K562 (cell line): ENCODE results near the gene PRDM16. TPM values are rescaled to one million over a fixed set of nuclear protein-coding genes. Genes with fewer than 3 reads are reported as not detected.

Experiments
- ATAC-seq: fragments of 200-7000 bp; cut with Tn5 transposase; 3 replicates; pipeline ENCODE4 v1.9.1; 2020; ENCODE audit warnings: moderate library complexity
- BruUV-seq: library from RNA; stranded (reverse); fragments of 400-500 nt; replicated peaks from 2 replicates; lab custom pipeline; 2021; lab: Mats Ljungman, UMichigan
- CTCF ChIA-PET: fragments of 300-600 bp; formaldehyde crosslinking; extraction: SDS; loops from one replicate; lab custom pipeline; 2021; ENCODE audit warnings: low intra/inter-chr PET ratio; lab: Yijun Ruan, JAX
- POLR2A ChIA-PET: fragments of 300-600, 350-650 bp; sonication (Branson Sonifier 250); formaldehyde crosslinking; extraction: SDS; loops from one replicate; lab custom pipeline; 2021; ENCODE audit warnings: antibody characterized with exemption, inconsistent platforms; lab: Yijun Ruan, JAX
- DNase-seq, 4 experiments: peaks; one replicate each; pipeline versions ENCODE4 v3.0.0 to v3.0.0-alpha.2; 2011 to 2018; ENCODE audit warnings: low spot score in 3 of 4, mixed read lengths in 3 of 4; ENCODE audit errors: extremely low read depth in 1 of 4
- FAIRE-seq: peaks from 2 replicates; lab custom pipeline; 2011; peaks lifted over from hg19 to GRCh38; lab: Jason Lieb, UNC
- H2AFZ ChIP-seq: 2 replicates; pipeline ENCODE4 v1.6.0; 2011; ENCODE audit warnings: low read depth, low read length, control low read depth, inconsistent platforms
- H3K27ac ChIP-seq: fragments of 200-600 bp; 3 replicates; pipeline ENCODE4 v1.8.0; 2011; ENCODE audit warnings: low read depth, mild to moderate bottlenecking, control low read depth, inconsistent platforms, low read length, moderate library complexity, mixed read lengths; ENCODE audit errors: extremely low read depth
- H3K27me3 ChIP-seq, 2 experiments: fragments of 300-600 bp in 1 of 2; 2 replicates in 1 of 2; 3 replicates in 1 of 2; pipeline versions ENCODE4 v1.6.0 to v1.8.0; 2011; ENCODE audit warnings: inconsistent platforms in 2 of 2, low read length in 2 of 2, mild to moderate bottlenecking in 1 of 2, mixed read lengths in 1 of 2, moderate library complexity in 1 of 2; ENCODE audit not compliant: control insufficient read depth in 2 of 2, insufficient read depth in 2 of 2
- H3K36me3 ChIP-seq: fragments of 300-600 bp; 3 replicates; pipeline ENCODE4 v1.8.0; 2011; ENCODE audit warnings: mild to moderate bottlenecking, low read length, inconsistent platforms; ENCODE audit not compliant: control insufficient read depth, insufficient read depth
- H3K4me1 ChIP-seq, 2 experiments: fragments of 200-600 bp in 1 of 2; replicated peaks in 1 of 2; 2 replicates in 1 of 2; 3 replicates in 1 of 2; pipeline versions ENCODE4 v1.5.1 to v1.8.0; 2011; ENCODE audit warnings: inconsistent platforms in 2 of 2, low read length in 2 of 2, mild to moderate bottlenecking in 1 of 2, mixed read lengths in 1 of 2, moderate library complexity in 1 of 2; ENCODE audit not compliant: control insufficient read depth in 2 of 2, insufficient read depth in 2 of 2
- H3K4me2 ChIP-seq: 2 replicates; pipeline ENCODE4 v1.6.1; 2011; ENCODE audit warnings: low read length, control low read depth, inconsistent platforms, mixed read lengths; ENCODE audit not compliant: insufficient read depth
- H3K4me3 ChIP-seq: fragments of 200-600 bp; sonication (generic), shearing (Covaris generic); 2 replicates; pipeline ENCODE4 v1.5.1; 2016; ENCODE audit warnings: control low read depth, inconsistent platforms
- H3K79me2 ChIP-seq: fragments of 200-600 bp; 3 replicates; pipeline ENCODE4 v1.8.0; 2011; ENCODE audit warnings: low read length, inconsistent platforms; ENCODE audit not compliant: control insufficient read depth, insufficient read depth
- H3K9ac ChIP-seq, 2 experiments: 2 replicates each; pipeline versions ENCODE4 v1.6.0 to v1.6.1; 2011; ENCODE audit warnings: low read depth in 2 of 2, low read length in 2 of 2, control low read depth in 1 of 2, inconsistent platforms in 1 of 2, mild to moderate bottlenecking in 1 of 2, mixed read lengths in 1 of 2; ENCODE audit not compliant: insufficient read depth in 1 of 2
- H3K9me1 ChIP-seq: one replicate; pipeline ENCODE4 v1.6.0; 2011; ENCODE audit warnings: inconsistent platforms, mild to moderate bottlenecking, low read length, moderate library complexity; ENCODE audit not compliant: control insufficient read depth, insufficient read depth
- H3K9me3 ChIP-seq: replicated peaks from 2 replicates; pipeline ENCODE4 v1.5.1; 2011; ENCODE audit warnings: low read depth, low read length, inconsistent platforms; ENCODE audit not compliant: control insufficient read depth, insufficient read depth
- H4K20me1 ChIP-seq: replicated peaks from 2 replicates; pipeline ENCODE4 v1.6.1; 2011; ENCODE audit warnings: low read length, inconsistent platforms, mixed read lengths; ENCODE audit not compliant: control insufficient read depth, insufficient read depth
- E2F3 ChIP-seq: fragments of 250-450 bp; sonication (Bioruptor Pico); IDR thresholded peaks from 2 replicates; pipeline ENCODE4 v1.4.0; 2020; ENCODE audit warnings: mild to moderate bottlenecking
- KDM5B ChIP-seq: fragments of 200-600 bp; sonication (generic); IDR thresholded peaks from 2 replicates; pipeline ENCODE4 v1.6.1; 2012; ENCODE audit warnings: low read depth, mild to moderate bottlenecking, moderate library complexity, low read length, control low read depth, inconsistent platforms; ENCODE audit not compliant: insufficient replicate concordance
- SAFB2 ChIP-seq: fragments of 200-400 bp; formaldehyde crosslinking; IDR thresholded peaks from 2 replicates; pipeline ENCODE4 v1.6.1; 2018; ENCODE audit warnings: borderline replicate concordance, low read length, low read depth, moderate library complexity; ENCODE audit not compliant: severe bottlenecking
- ZBTB5 ChIP-seq: fragments of 450-650 bp; IDR thresholded peaks from 2 replicates; pipeline ENCODE4 v1.6.1; 2017; ENCODE audit warnings: antibody characterized with exemption
- ZEB2 ChIP-seq: fragments of 450-650 bp; IDR thresholded peaks from 2 replicates; pipeline ENCODE4 v1.6.1; 2016
- ZNF175 ChIP-seq: fragments of 200-800 bp; sonication (Bioruptor generic); IDR thresholded peaks from 2 replicates; pipeline ENCODE4 v1.6.1; 2016; ENCODE audit warnings: low read depth, mild to moderate bottlenecking, missing genetic modification characterization, missing compliant biosample characterization
- WGBS: fragments of 100-300 bp; shearing (Covaris generic); methylation state at CpG from one replicate; pipeline ENCODE4 v1.1.6; 2016; ENCODE audit warnings: low coverage, mixed read lengths; ENCODE audit not compliant: insufficient coverage; ENCODE audit errors: missing lambda C conversion rate; 5-methylcytosine and 5-hydroxymethylcytosine counted together
- in situ Hi-C: fragments of 300-500 bp; cut with MboI; formaldehyde crosslinking; loops from 4 replicates; pipeline ENCODE4 v1.15.0; 2018; ENCODE audit warnings: inconsistent platforms, mixed read lengths
- intact Hi-C: fragments of 100-400 bp; cut with micrococcal nuclease; formaldehyde crosslinking; loops from 2 replicates; pipeline ENCODE4 v1.14.2; 2022
- polyA plus RNA-seq, 8 experiments: library from polyadenylated mRNA; depleted of rRNA in 4 of 8; stranded (reverse) in 5 of 8; unstranded in 3 of 8; fragments of >200 nt; fragmentation: Nextera tagmentation in 2 of 8; fragmentation: Illumina TruSeq in 1 of 8; extraction: Ambion mirVana in 2 of 8; extraction: Trizol in 1 of 8; gene quantifications; 2 replicates each; pipeline versions ENCODE4 v1.2.1 to v1.2.3, GENCODE V29; 2011 to 2014; ENCODE audit warnings: inconsistent platforms in 1 of 8, missing spikeins in 1 of 8
- total RNA-seq, 7 experiments: library from RNA; depleted of rRNA in 6 of 7; stranded (reverse); fragments of >200 nt in 6 of 7; fragmentation: Illumina TruSeq in 2 of 7; extraction: Trizol in 2 of 7; gene quantifications; 2 replicates each; pipeline versions ENCODE4 v1.2.1 to v1.2.3, GENCODE V29; 2011 to 2021; ENCODE audit warnings: low replicate concordance in 1 of 7
- TF ChIP-seq, protein P1 (sequence below), 2 experiments: fragments of 150-350 bp in 1 of 2; IDR thresholded peaks; 2 replicates each; pipeline ENCODE4 v1.6.1; 2012 to 2016; ENCODE audit warnings: low read depth in 2 of 2, low read length in 2 of 2, mild to moderate bottlenecking in 1 of 2, moderate library complexity in 1 of 2
- TF ChIP-seq, protein P2 (sequence below), 2 experiments: IDR thresholded peaks; 2 replicates each; pipeline ENCODE4 v1.6.1; 2012; ENCODE audit warnings: improper control_type of control experiment in 2 of 2, low read depth in 2 of 2, low read length in 2 of 2, borderline replicate concordance in 1 of 2
- TF ChIP-seq, protein P3 (sequence below), 3 experiments: IDR thresholded peaks in 2 of 3; conservative IDR thresholded peaks in 1 of 3; 2 replicates each; pipeline ENCODE4 v1.5.1; 2011 to 2012; ENCODE audit warnings: low read length in 3 of 3, mild to moderate bottlenecking in 3 of 3, control low read depth in 2 of 3, improper control_type of control experiment in 1 of 3, inconsistent platforms in 1 of 3, low read depth in 1 of 3, mixed read lengths in 1 of 3, moderate library complexity in 1 of 3; ENCODE audit not compliant: insufficient read depth in 2 of 3

Gene PRDM16
- total and polyA plus RNA-seq, 9 of the 15 experiments (the other 6 are each of a cell fraction or from before 2014, with no cell fraction given) = 0.10 to 0.27 TPM; not detected in 7

DNA sequence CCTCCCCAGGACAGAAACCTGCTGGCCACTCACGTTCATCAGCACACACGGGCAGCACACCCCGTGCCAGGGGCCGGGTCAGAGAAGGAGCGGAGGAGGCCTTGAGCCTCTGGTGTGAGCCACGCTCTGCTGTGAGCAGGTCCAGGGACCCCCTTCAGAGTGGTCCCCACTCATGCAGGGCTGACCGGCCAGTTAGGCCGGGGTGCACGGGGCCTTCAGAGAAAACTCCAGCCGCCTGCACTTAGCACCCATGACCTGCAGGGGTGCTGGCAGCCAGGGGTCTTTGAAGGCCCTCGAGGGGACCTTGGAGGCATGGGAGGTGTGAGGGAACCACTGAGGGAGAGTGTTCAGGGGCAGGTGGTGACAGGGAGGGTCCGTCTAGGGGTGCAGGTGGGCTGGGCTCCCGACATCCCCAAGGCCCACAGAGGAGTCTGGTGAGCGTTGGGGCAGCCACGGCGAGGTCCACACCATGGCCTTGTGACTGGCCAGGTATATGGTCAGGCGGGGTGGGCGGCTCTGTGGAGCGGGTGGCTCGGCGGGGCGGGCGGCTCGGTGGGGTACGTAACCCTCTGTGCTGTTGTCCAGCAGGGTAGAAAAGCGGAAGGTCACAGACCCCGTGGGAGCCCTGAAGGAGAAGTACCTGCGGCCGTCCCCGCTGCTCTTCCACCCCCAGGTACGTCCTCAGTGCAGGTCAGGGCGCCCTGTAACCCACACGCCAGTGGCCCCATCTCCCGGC is 345.1 kb downstream of the PRDM16 start:
- FAIRE-seq (no peak), ATAC-seq (peak; percentile 43), DNase-seq (no peak)
- CTCF ChIA-PET = no interaction called here
- no peak for TF ChIP-seq KDM5B
- TF ChIP-seq SAFB2 = no peak
- TF ChIP-seq, protein P1, sequence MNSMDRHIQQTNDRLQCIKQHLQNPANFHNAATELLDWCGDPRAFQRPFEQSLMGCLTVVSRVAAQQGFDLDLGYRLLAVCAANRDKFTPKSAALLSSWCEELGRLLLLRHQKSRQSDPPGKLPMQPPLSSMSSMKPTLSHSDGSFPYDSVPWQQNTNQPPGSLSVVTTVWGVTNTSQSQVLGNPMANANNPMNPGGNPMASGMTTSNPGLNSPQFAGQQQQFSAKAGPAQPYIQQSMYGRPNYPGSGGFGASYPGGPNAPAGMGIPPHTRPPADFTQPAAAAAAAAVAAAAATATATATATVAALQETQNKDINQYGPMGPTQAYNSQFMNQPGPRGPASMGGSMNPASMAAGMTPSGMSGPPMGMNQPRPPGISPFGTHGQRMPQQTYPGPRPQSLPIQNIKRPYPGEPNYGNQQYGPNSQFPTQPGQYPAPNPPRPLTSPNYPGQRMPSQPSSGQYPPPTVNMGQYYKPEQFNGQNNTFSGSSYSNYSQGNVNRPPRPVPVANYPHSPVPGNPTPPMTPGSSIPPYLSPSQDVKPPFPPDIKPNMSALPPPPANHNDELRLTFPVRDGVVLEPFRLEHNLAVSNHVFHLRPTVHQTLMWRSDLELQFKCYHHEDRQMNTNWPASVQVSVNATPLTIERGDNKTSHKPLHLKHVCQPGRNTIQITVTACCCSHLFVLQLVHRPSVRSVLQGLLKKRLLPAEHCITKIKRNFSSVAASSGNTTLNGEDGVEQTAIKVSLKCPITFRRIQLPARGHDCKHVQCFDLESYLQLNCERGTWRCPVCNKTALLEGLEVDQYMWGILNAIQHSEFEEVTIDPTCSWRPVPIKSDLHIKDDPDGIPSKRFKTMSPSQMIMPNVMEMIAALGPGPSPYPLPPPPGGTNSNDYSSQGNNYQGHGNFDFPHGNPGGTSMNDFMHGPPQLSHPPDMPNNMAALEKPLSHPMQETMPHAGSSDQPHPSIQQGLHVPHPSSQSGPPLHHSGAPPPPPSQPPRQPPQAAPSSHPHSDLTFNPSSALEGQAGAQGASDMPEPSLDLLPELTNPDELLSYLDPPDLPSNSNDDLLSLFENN (IDR thresholded peaks at IDR 0.05; ENCODE audit: low read depth in 2 of 2, low read length in 2 of 2) = no peak
- TF ChIP-seq ZNF175 (CRISPR knock-in tag) = no peak
- no peak for TF ChIP-seq ZBTB5
- TF ChIP-seq, protein P2, sequence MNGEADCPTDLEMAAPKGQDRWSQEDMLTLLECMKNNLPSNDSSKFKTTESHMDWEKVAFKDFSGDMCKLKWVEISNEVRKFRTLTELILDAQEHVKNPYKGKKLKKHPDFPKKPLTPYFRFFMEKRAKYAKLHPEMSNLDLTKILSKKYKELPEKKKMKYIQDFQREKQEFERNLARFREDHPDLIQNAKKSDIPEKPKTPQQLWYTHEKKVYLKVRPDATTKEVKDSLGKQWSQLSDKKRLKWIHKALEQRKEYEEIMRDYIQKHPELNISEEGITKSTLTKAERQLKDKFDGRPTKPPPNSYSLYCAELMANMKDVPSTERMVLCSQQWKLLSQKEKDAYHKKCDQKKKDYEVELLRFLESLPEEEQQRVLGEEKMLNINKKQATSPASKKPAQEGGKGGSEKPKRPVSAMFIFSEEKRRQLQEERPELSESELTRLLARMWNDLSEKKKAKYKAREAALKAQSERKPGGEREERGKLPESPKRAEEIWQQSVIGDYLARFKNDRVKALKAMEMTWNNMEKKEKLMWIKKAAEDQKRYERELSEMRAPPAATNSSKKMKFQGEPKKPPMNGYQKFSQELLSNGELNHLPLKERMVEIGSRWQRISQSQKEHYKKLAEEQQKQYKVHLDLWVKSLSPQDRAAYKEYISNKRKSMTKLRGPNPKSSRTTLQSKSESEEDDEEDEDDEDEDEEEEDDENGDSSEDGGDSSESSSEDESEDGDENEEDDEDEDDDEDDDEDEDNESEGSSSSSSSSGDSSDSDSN (IDR thresholded peaks at IDR 0.05; ENCODE audit: borderline replicate concordance in 1 of 2, low read depth in 2 of 2, low read length in 2 of 2) = 0 out of 4 replicates have a peak, but pooled peaks of 1 of the 2 experiments have one; percentile 9
- TF ChIP-seq ZEB2 = no peak
- no peak for TF ChIP-seq E2F3 (CRISPR knock-in tag)
- TF ChIP-seq, protein P3, sequence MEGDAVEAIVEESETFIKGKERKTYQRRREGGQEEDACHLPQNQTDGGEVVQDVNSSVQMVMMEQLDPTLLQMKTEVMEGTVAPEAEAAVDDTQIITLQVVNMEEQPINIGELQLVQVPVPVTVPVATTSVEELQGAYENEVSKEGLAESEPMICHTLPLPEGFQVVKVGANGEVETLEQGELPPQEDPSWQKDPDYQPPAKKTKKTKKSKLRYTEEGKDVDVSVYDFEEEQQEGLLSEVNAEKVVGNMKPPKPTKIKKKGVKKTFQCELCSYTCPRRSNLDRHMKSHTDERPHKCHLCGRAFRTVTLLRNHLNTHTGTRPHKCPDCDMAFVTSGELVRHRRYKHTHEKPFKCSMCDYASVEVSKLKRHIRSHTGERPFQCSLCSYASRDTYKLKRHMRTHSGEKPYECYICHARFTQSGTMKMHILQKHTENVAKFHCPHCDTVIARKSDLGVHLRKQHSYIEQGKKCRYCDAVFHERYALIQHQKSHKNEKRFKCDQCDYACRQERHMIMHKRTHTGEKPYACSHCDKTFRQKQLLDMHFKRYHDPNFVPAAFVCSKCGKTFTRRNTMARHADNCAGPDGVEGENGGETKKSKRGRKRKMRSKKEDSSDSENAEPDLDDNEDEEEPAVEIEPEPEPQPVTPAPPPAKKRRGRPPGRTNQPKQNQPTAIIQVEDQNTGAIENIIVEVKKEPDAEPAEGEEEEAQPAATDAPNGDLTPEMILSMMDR (IDR thresholded peaks at IDR 0.05 in 2 of 3, conservative IDR thresholded peaks at IDR 0.05 in 1 of 3; ENCODE audit: insufficient read depth in 2 of 3, low read depth in 1 of 3, low read length in 3 of 3) = 0 out of 6 replicates have a peak, but pooled peaks of 1 of the 3 experiments have one; percentile 16
- H3K9me1 ChIP-seq = no peaks in the 10 kb centered on the region
- in situ Hi-C loops (no loop called here), intact Hi-C loops (no loop called here)
- no peak overlapping the region for H3K9ac ChIP-seq
- WGBS = under 1% methylated on average over 23 of the region's 34 CpGs
- POLR2A ChIA-PET = no interaction called here
- H4K20me1 ChIP-seq = 0 out of 2 replicates have a peak, but pooled peaks cover 4% of the 10 kb centered on the region
- peaks cover 6 to 34% of the 10 kb centered on the region in 2 experiments; a peak in 3 of 5 replicates for H3K27me3 ChIP-seq
- no peak overlapping the region for H3K27ac ChIP-seq
- H3K9me3 ChIP-seq = peaks cover 4% of the 10 kb centered on the region; the same call in 1 of the 2 replicates
- no peak overlapping the region for H3K4me2 ChIP-seq
- H3K4me3 ChIP-seq = no peak overlapping the region
- H3K4me1 ChIP-seq = peaks cover 0 to 10% of the 10 kb centered on the region in 2 experiments; a peak in 1 of 5 replicates
- BruUV-seq = no TSS peak
- H2AFZ ChIP-seq = no peak overlapping the region
- no peaks in the 10 kb centered on the region for H3K79me2 ChIP-seq
- no peaks in the 10 kb centered on the region for H3K36me3 ChIP-seq
